ENCODE results near the gene TMBIM6. TPM values are rescaled to one million over a fixed set of nuclear protein-coding genes. Genes with fewer than 3 reads are reported as not detected.
A peak's percentile ranks its signal among the peaks of the same experiment; 100 is the strongest.

The TMBIM6 gene
- polyA plus RNA-seq, 3 donors from 2014 or later = 982 to 1,961 (median 1,202) TPM

DNA sequence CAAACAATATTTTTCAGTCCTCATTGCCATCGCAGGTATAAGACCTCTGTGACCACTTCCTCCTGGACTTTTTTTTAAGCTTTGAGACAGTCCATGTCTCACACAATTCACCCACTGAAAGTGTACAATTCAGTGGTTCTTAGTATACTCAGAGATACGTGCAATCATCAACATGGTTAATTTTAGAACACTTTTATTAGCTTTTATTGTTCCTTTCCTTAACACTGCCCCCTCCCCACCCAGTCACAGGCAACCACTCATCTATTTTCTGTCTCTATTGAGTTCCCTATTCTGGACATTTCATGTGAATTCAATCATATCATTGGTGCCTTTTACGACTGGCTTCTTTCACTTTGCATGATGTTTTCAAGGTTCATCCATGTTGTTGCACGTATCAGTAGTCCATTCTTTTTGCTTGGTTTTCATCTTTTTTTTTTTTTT lies 70.6 kb downstream of the TMBIM6 start:
- Mint-ChIP-seq H3K27me3 (ENCODE audit: low read depth in 3 of 3) (peaks cover 0 to 4% (median 0%) of the 10 kb centered on the region in 3 donors), H3K4me3 (no peak overlapping the region), H3K27ac (peak overlapping the region in 1 of 6 donors; percentile 17), H3K9me3 (no peaks in the 10 kb centered on the region), H3K4me1 (peaks cover 8 to 12% of the 10 kb centered on the region in 2 donors), H3K36me3 (peaks cover 6 to 10% (median 9%) of the 10 kb centered on the region in 3 donors)
- no peak for DNase-seq

DNA sequence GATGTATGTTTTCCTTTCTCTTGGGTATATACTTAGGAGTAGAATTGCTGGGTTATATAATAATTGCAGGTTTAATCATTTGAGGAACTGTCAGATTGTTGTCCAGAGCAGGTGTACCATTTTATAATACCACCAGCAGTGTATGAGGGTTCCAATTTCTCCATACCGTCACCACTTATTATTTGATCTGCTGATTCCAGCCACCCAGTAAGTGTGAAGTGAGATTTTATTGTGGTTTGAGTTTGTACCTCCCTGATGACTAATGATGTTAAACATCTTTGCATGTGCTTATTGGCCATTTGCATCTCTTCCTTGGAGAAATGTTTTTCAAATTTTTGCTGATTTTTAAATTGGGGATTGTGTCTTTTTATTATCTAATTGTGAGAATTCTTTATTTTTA lies 71.8 kb downstream of the TMBIM6 start:
- Mint-ChIP-seq H3K4me1 (peaks cover 8 to 12% of the 10 kb centered on the region in 2 donors), H3K27ac (no peak overlapping the region), H3K36me3 (peaks cover 6 to 10% (median 9%) of the 10 kb centered on the region in 3 donors), H3K9me3 (no peaks in the 10 kb centered on the region), H3K27me3 (ENCODE audit: low read depth in 3 of 3) (peaks cover 0 to 1% (median 0%) of the 10 kb centered on the region in 3 donors), H3K4me3 (no peak overlapping the region)
- no peak for DNase-seq

Other genes with a start within 250 kb of the TMBIM6 start
- gene KCNH3, start 202.5 kb upstream of the TMBIM6 start, polyA plus RNA-seq = 1 to 10 TPM in 1 of 3 donors, under 1 TPM in 1, not detected in 1; 0.96 to 1.1 TPM
- 100 to 1,000 TPM in 1 of 3 donors, 10 to 100 TPM in 2; 76.3 to 101 (median 88.2) TPM for gene MCRS1, start 173.4 kb upstream of the TMBIM6 start, polyA plus RNA-seq
- not detected for gene FAM186B, start 135.9 kb upstream of the TMBIM6 start, polyA plus RNA-seq
- gene PRPF40B, start 118.0 kb upstream of the TMBIM6 start, polyA plus RNA-seq = 1 to 10 TPM; 2.4 to 3.2 (median 2.8) TPM
- 10 to 100 TPM; 11.0 to 22.7 (median 12.6) TPM for gene FMNL3, start 34.2 kb upstream of the TMBIM6 start, polyA plus RNA-seq
- gene NCKAP5L, start 86.9 kb downstream of the TMBIM6 start, polyA plus RNA-seq = 1 to 10 TPM in 2 of 3 donors, not detected in 1; 1.0 to 5.6 TPM
- 1 to 10 TPM; 3.0 to 5.1 (median 4.5) TPM for gene BCDIN3D, start 101.5 kb downstream of the TMBIM6 start, polyA plus RNA-seq
- 1 to 10 TPM in 1 of 3 donors, under 1 TPM in 1, not detected in 1; 0.77 to 1.8 TPM for gene FAIM2, start 162.3 kb downstream of the TMBIM6 start, polyA plus RNA-seq
- gene AQP2, start 209.2 kb downstream of the TMBIM6 start, polyA plus RNA-seq = not detected
- gene AQP5, start 220.3 kb downstream of the TMBIM6 start, polyA plus RNA-seq = not detected
- gene AQP6, start 231.4 kb downstream of the TMBIM6 start, polyA plus RNA-seq = not detected

All from immature natural killer cell (primary cell).